HepG2 (cell line): ENCODE measurements around the gene ADAMTS17. TPM values are rescaled to one million over a fixed set of nuclear protein-coding genes. Genes with fewer than 3 reads are reported as not detected.

Experiments used
- ATAC-seq: fragments of 200-7000 bp; cut with Tn5 transposase; 3 replicates; pipeline ENCODE4 v1.9.1; 2020; ENCODE audit warnings: mild to moderate bottlenecking, moderate library complexity
- BruUV-seq: library from RNA; stranded (reverse); fragments of 400-500 nt; replicated peaks from 2 replicates; lab custom pipeline; 2021; lab: Mats Ljungman, UMichigan
- CTCF ChIA-PET: fragments of 300-600 bp; formaldehyde crosslinking; extraction: SDS; loops from one replicate; lab custom pipeline; 2021; ENCODE audit warnings: low total read pairs, inconsistent platforms, low intra/inter-chr PET ratio; lab: Yijun Ruan, JAX
- POLR2A ChIA-PET: fragments of 350-600 bp; sonication (Branson Sonifier 250); formaldehyde crosslinking; loops from one replicate; lab custom pipeline; 2020; ENCODE audit warnings: antibody characterized with exemption, inconsistent platforms; lab: Yijun Ruan, JAX
- DNase-seq: peaks from one replicate; pipeline ENCODE4 v3.0.0-alpha.2; 2015; ENCODE audit warnings: low spot score
- FAIRE-seq: peaks from 3 replicates; lab custom pipeline; 2011; peaks lifted over from hg19 to GRCh38; lab: Jason Lieb, UNC
- H2AFZ ChIP-seq: one replicate; pipeline ENCODE4 v1.6.1; 2011; ENCODE audit warnings: low read length, inconsistent platforms
- H3K27ac ChIP-seq: fragments of 300-600 bp; 3 replicates; pipeline ENCODE4 v1.8.0; 2011; ENCODE audit warnings: mixed run types, mild to moderate bottlenecking, mixed read lengths, low read length, inconsistent platforms; ENCODE audit not compliant: insufficient read depth; ENCODE audit errors: extremely low read length
- H3K27me3 ChIP-seq, 2 experiments: fragments of 200-600 bp in 1 of 2; 2 replicates in 1 of 2; 3 replicates in 1 of 2; pipeline versions ENCODE4 v1.6.0 to v1.8.0; 2011; ENCODE audit warnings: low read length in 2 of 2, mild to moderate bottlenecking in 2 of 2, moderate library complexity in 2 of 2, inconsistent platforms in 1 of 2; ENCODE audit not compliant: insufficient read depth in 2 of 2, control insufficient read depth in 1 of 2
- H3K36me3 ChIP-seq, 2 experiments: fragments of 200-600 bp in 1 of 2; replicated peaks in 1 of 2; 2 replicates in 1 of 2; 3 replicates in 1 of 2; pipeline versions ENCODE4 v1.5.1 to v1.8.0; 2011; ENCODE audit warnings: low read length in 2 of 2, inconsistent platforms in 1 of 2; ENCODE audit not compliant: insufficient read depth in 2 of 2, control insufficient read depth in 1 of 2
- H3K4me1 ChIP-seq: 2 replicates; pipeline ENCODE4 v1.5.1; 2012; ENCODE audit warnings: low read length, inconsistent platforms; ENCODE audit not compliant: insufficient read depth
- H3K4me2 ChIP-seq: 2 replicates; pipeline ENCODE4 v1.6.0; 2011; ENCODE audit warnings: low read depth, low read length, inconsistent platforms
- H3K4me3 ChIP-seq, 3 experiments: fragments of 200-600 bp in 1 of 3; sonication (generic), shearing (Covaris generic) in 1 of 3; replicated peaks in 1 of 3; 2 replicates each; pipeline ENCODE4 v1.5.1; 2011 to 2016; ENCODE audit warnings: low read length in 3 of 3, inconsistent platforms in 2 of 3, low read depth in 2 of 3, mild to moderate bottlenecking in 2 of 3, control low read depth in 1 of 3, mixed read lengths in 1 of 3; ENCODE audit not compliant: insufficient read depth in 1 of 3
- H3K79me2 ChIP-seq: one replicate; pipeline ENCODE4 v1.6.1; 2011; ENCODE audit warnings: low read length, inconsistent platforms; ENCODE audit not compliant: insufficient read depth
- H3K9ac ChIP-seq: 2 replicates; pipeline ENCODE4 v1.6.0; 2011; ENCODE audit warnings: mild to moderate bottlenecking, low read depth, low read length, inconsistent platforms; ENCODE audit not compliant: insufficient read depth
- H3K9me3 ChIP-seq: 2 replicates; pipeline ENCODE4 v1.5.1; 2012; ENCODE audit warnings: mild to moderate bottlenecking, low read length
- H4K20me1 ChIP-seq: 2 replicates; pipeline ENCODE4 v1.6.0; 2011; ENCODE audit warnings: inconsistent platforms, mild to moderate bottlenecking, low read length, moderate library complexity; ENCODE audit not compliant: insufficient read depth
- BATF2 ChIP-seq: sonication (generic); formaldehyde crosslinking; IDR thresholded peaks from 2 replicates; pipeline ENCODE4 v1.8.0; 2022; ENCODE audit warnings: mild to moderate bottlenecking, missing genetic modification reagents, moderate library complexity
- CCAR2 ChIP-seq: fragments of 200-400 bp; formaldehyde crosslinking; optimal IDR thresholded peaks from 2 replicates; pipeline ENCODE3; 2018; ENCODE audit warnings: low read depth, mild to moderate bottlenecking, low read length, moderate library complexity
- E2F2 ChIP-seq: sonication (generic); formaldehyde crosslinking; IDR thresholded peaks from 2 replicates; pipeline ENCODE4 v1.4.0; 2020; ENCODE audit warnings: missing genetic modification reagents, borderline replicate concordance
- GATAD2A ChIP-seq: IDR thresholded peaks from 2 replicates; pipeline ENCODE4 v1.6.1; 2016
- TBX2 ChIP-seq: sonication (generic); formaldehyde crosslinking; IDR thresholded peaks from 2 replicates; pipeline ENCODE4 v1.5.0; 2020; ENCODE audit warnings: missing genetic modification reagents, mild to moderate bottlenecking, borderline replicate concordance
- TCF7L2 ChIP-seq: IDR thresholded peaks from 2 replicates; pipeline ENCODE4 v1.6.1; 2011; ENCODE audit warnings: mild to moderate bottlenecking, low read depth, low read length, moderate library complexity
- TP53 ChIP-seq: sonication (generic); formaldehyde crosslinking; conservative IDR thresholded peaks from 2 replicates; pipeline ENCODE4 v1.4.0; 2020; ENCODE audit warnings: missing genetic modification reagents
- U2AF2 ChIP-seq: fragments of 200-400 bp; formaldehyde crosslinking; IDR thresholded peaks from 2 replicates; pipeline ENCODE4 v1.6.1; 2017; ENCODE audit warnings: low read depth, mild to moderate bottlenecking, low read length
- ZBTB8A ChIP-seq: sonication (generic); formaldehyde crosslinking; IDR thresholded peaks from 2 replicates; pipeline ENCODE4 v1.4.0; 2020; ENCODE audit warnings: mild to moderate bottlenecking, low read depth, missing genetic modification reagents, borderline replicate concordance
- ZEB1 ChIP-seq: IDR thresholded peaks from 2 replicates; pipeline ENCODE4 v1.6.1; 2012; ENCODE audit warnings: mild to moderate bottlenecking, low read depth, inconsistent platforms; ENCODE audit not compliant: insufficient replicate concordance
- ZFP62 ChIP-seq: sonication (generic); formaldehyde crosslinking; IDR thresholded peaks from 2 replicates; pipeline ENCODE4 v1.4.0; 2020; ENCODE audit warnings: missing genetic modification reagents
- ZNF335 ChIP-seq: sonication (generic); formaldehyde crosslinking; IDR thresholded peaks from 2 replicates; pipeline ENCODE4 v1.4.0; 2020; ENCODE audit warnings: missing genetic modification reagents
- ZNF567 ChIP-seq: sonication (generic); formaldehyde crosslinking; IDR thresholded peaks from 2 replicates; pipeline ENCODE4 v1.8.1; 2023; ENCODE audit warnings: mild to moderate bottlenecking, missing genetic modification reagents, borderline replicate concordance
- ZNF660 ChIP-seq: sonication (generic); formaldehyde crosslinking; IDR thresholded peaks from 2 replicates; pipeline ENCODE4 v1.5.1; 2020; ENCODE audit warnings: mild to moderate bottlenecking, low read depth, missing genetic modification reagents, borderline replicate concordance
- ZNF687 ChIP-seq: sonication (generic); formaldehyde crosslinking; IDR thresholded peaks from 2 replicates; pipeline ENCODE4 v1.5.1; 2020; ENCODE audit warnings: mild to moderate bottlenecking, missing genetic modification reagents, moderate library complexity
- ZSCAN21 ChIP-seq: sonication (generic); formaldehyde crosslinking; IDR thresholded peaks from 2 replicates; pipeline ENCODE4 v1.8.0; 2022; ENCODE audit warnings: mild to moderate bottlenecking, missing genetic modification reagents, moderate library complexity, borderline replicate concordance
- WGBS: methylation state at CpG from one replicate; pipeline ENCODE4 v1.1.6; 2017; ENCODE audit warnings: low lambda C conversion rate; 5-methylcytosine and 5-hydroxymethylcytosine counted together
- in situ Hi-C: cut with HindIII; loops from 2 replicates; pipeline ENCODE4 v1.10.0; 2017; ENCODE audit warnings: low pct_unique_long_range_greater_than_20kb; ENCODE audit not compliant: extremely low pct_ligation_motif_present
- intact Hi-C: fragments of 100-400 bp; cut with micrococcal nuclease; formaldehyde crosslinking; loops from one replicate; pipeline ENCODE4 v1.10.0; 2022; ENCODE audit not compliant: unreplicated experiment
- polyA plus RNA-seq, 8 experiments: library from polyadenylated mRNA; depleted of rRNA in 3 of 8; stranded (reverse) in 7 of 8; unstranded in 1 of 8; fragments of >200 nt; fragmentation: Illumina TruSeq in 4 of 8; extraction: Trizol in 4 of 8; gene quantifications; 2 replicates each; pipeline versions ENCODE4 v1.2.1 to v1.2.3, GENCODE V29; 2011 to 2016; ENCODE audit warnings: low read depth in 4 of 8, missing spikeins in 1 of 8, mixed read lengths in 1 of 8; ENCODE audit not compliant: insufficient read depth in 1 of 8
- total RNA-seq, 5 experiments: library from RNA; depleted of rRNA; stranded (reverse); fragments of >200 nt; fragmentation: Illumina TruSeq; extraction: Trizol; gene quantifications; 2 replicates each; pipeline ENCODE4 v1.2.3, GENCODE V29; 2016; ENCODE audit warnings: low read depth in 1 of 5
- TF ChIP-seq, protein P1 (sequence below): IDR thresholded peaks from 2 replicates; pipeline ENCODE4 v1.6.1; 2016; ENCODE audit warnings: missing genetic modification reagents, missing compliant biosample characterization

ADAMTS17 gene
- total and polyA plus RNA-seq, 2 of the 13 experiments (the other 11 are each of a cell fraction or from before 2014, with no cell fraction given) = 0.02 to 0.04 TPM

GRCh38 chr15:100121285-100121684 lies 220.5 kb downstream of the ADAMTS17 start:
- H3K36me3 ChIP-seq = no peaks in the 10 kb centered on the region
- DNase-seq (no peak), FAIRE-seq (no peak), ATAC-seq (no peak)
- CTCF ChIA-PET = no interaction called here
- H3K9ac ChIP-seq = no peak overlapping the region
- H3K4me2 ChIP-seq = no peak overlapping the region
- H4K20me1 ChIP-seq = no peaks in the 10 kb centered on the region
- peaks cover 11% of the 10 kb centered on the region; the same call in 1 of the 2 replicates for H3K9me3 ChIP-seq
- H3K27ac ChIP-seq = no peak overlapping the region
- no peak overlapping the region for H2AFZ ChIP-seq
- POLR2A ChIA-PET = no interaction called here
- no peak overlapping the region for H3K4me3 ChIP-seq
- H3K4me1 ChIP-seq = no peaks in the 10 kb centered on the region
- H3K27me3 ChIP-seq = no peaks in the 10 kb centered on the region; a peak in 2 of 5 replicates
- intact Hi-C loops = no loop called here
- 25% methylated on average over 2 of the region's 2 CpGs for WGBS
- no peak for TF ChIP-seq ZNF567 (CRISPR knock-in tag)
- TF ChIP-seq ZEB1 = no peak
- no peak for TF ChIP-seq E2F2 (CRISPR knock-in tag)
- TF ChIP-seq ZBTB8A (CRISPR knock-in tag) = no peak
- no peak for TF ChIP-seq CCAR2
- TF ChIP-seq U2AF2 = no peak
- TF ChIP-seq TBX2 (CRISPR knock-in tag) = no peak
- TF ChIP-seq TP53 (CRISPR knock-in tag) = no peak
- no peak for TF ChIP-seq ZSCAN21 (CRISPR knock-in tag)
- no peak for TF ChIP-seq ZFP62 (CRISPR knock-in tag)
- TF ChIP-seq ZNF687 (CRISPR knock-in tag) = no peak
- TF ChIP-seq, protein P1, sequence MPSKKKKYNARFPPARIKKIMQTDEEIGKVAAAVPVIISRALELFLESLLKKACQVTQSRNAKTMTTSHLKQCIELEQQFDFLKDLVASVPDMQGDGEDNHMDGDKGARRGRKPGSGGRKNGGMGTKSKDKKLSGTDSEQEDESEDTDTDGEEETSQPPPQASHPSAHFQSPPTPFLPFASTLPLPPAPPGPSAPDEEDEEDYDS (CRISPR knock-in tag) = no peak
- TF ChIP-seq GATAD2A (CRISPR knock-in tag) = no peak
- TF ChIP-seq TCF7L2 = no peak
- no peak for TF ChIP-seq ZNF660
- TF ChIP-seq BATF2 (CRISPR knock-in tag) = no peak
- TF ChIP-seq ZNF335 (CRISPR knock-in tag) = no peak
- in situ Hi-C loops = loop anchor here (10.0 kb wide), 1 partner anchor 196 kb away; no protein-coding TSS in a partner anchor
- no peaks in the 10 kb centered on the region for H3K79me2 ChIP-seq
- no TSS peak for BruUV-seq
